HUES64 (cell line): Measurements from ENCODE around the gene NMS.

ENCODE experiments used
- H3K27ac ChIP-seq: 2 replicates; pipeline ENCODE4 v1.7.0; 2013; ENCODE audit warnings: low read depth, low read length, inconsistent platforms
- H3K27me3 ChIP-seq: 2 replicates; pipeline ENCODE4 v1.6.1; 2013; ENCODE audit warnings: mild to moderate bottlenecking, low read length; ENCODE audit not compliant: insufficient read depth
- H3K36me3 ChIP-seq: 2 replicates; pipeline ENCODE4 v1.6.1; 2013; ENCODE audit warnings: mild to moderate bottlenecking, low read length; ENCODE audit not compliant: insufficient read depth
- H3K4me1 ChIP-seq: 2 replicates; pipeline ENCODE4 v1.6.1; 2013; ENCODE audit warnings: mild to moderate bottlenecking, low read length, moderate library complexity; ENCODE audit not compliant: insufficient read depth
- H3K4me3 ChIP-seq: 2 replicates; pipeline ENCODE4 v1.5.1; 2013; ENCODE audit warnings: mild to moderate bottlenecking, low read length, moderate library complexity
- H3K9ac ChIP-seq: 2 replicates; pipeline ENCODE4 v1.6.1; 2013; ENCODE audit warnings: mild to moderate bottlenecking, low read depth, low read length
- H3K9me3 ChIP-seq: 2 replicates; pipeline ENCODE4 v1.6.1; 2013; ENCODE audit warnings: low read depth, low read length; ENCODE audit not compliant: insufficient read depth
- WGBS: fragments of 150-250, 120-280 bp; methylation state at CpG from one replicate; pipeline ENCODE4 v1.1.7; 2013; ENCODE audit warnings: missing lambda C conversion rate; 5-methylcytosine and 5-hydroxymethylcytosine counted together

Gene NMS

GRCh38 chr2:100494712-100495111, 24.4 kb downstream of the NMS start:
- Histone ChIP-seq H3K27me3 (no peaks in the 10 kb centered on the region), H3K4me1 (no peaks in the 10 kb centered on the region), H3K9me3 (0 out of 2 replicates have a peak, but pooled peaks cover 8% of the 10 kb centered on the region), H3K4me3 (no peak overlapping the region), H3K27ac (no peak overlapping the region), H3K9ac (no peak overlapping the region), H3K36me3 (no peaks in the 10 kb centered on the region)
- WGBS: 89% methylated on average over 6 of the region's 6 CpGs

- Histone ChIP-seq H3K36me3 (no peaks in the 10 kb centered on the region), H3K9ac (no peak overlapping the region), H3K4me1 (no peaks in the 10 kb centered on the region), H3K27me3 (no peaks in the 10 kb centered on the region), H3K27ac (no peak overlapping the region), H3K4me3 (no peak overlapping the region), H3K9me3 (peaks cover 30% of the 10 kb centered on the region; the same call in 1 of the 2 replicates)
- 100% methylated on average over 2 of the region's 2 CpGs for WGBS
These were observed 32.5 kb downstream of the NMS start for GRCh38 chr2:100502782-100503181.

GRCh38 chr2:100504542-100504941, 34.3 kb downstream of the NMS start:
- Histone ChIP-seq H3K9ac (no peak overlapping the region), H3K27me3 (no peaks in the 10 kb centered on the region), H3K36me3 (no peaks in the 10 kb centered on the region), H3K4me3 (no peak overlapping the region), H3K4me1 (no peaks in the 10 kb centered on the region), H3K9me3 (peaks cover 26% of the 10 kb centered on the region; the same call in 1 of the 2 replicates), H3K27ac (no peak overlapping the region)

GRCh38 chr2:100509066-100509465, 38.8 kb downstream of the NMS start:
- H3K36me3 ChIP-seq: no peaks in the 10 kb centered on the region
- H3K4me3 ChIP-seq: no peak overlapping the region
- WGBS: 94% methylated on average over 6 of the region's 7 CpGs
- no peak overlapping the region for H3K9ac ChIP-seq
- no peaks in the 10 kb centered on the region for H3K4me1 ChIP-seq
- no peak overlapping the region for H3K27ac ChIP-seq
- no peaks in the 10 kb centered on the region for H3K27me3 ChIP-seq
- H3K9me3 ChIP-seq: 0 out of 2 replicates have a peak, but pooled peaks cover 3% of the 10 kb centered on the region

GRCh38 chr2:100513650-100514049, 43.4 kb downstream of the NMS start:
- Histone ChIP-seq H3K27me3 (no peaks in the 10 kb centered on the region), H3K9me3 (no peaks in the 10 kb centered on the region), H3K9ac (no peak overlapping the region), H3K4me1 (no peaks in the 10 kb centered on the region), H3K36me3 (no peaks in the 10 kb centered on the region), H3K27ac (no peak overlapping the region), H3K4me3 (no peak overlapping the region)
- 89% methylated on average over 4 of the region's 4 CpGs for WGBS

- Histone ChIP-seq H3K9ac (no peak overlapping the region), H3K36me3 (no peaks in the 10 kb centered on the region), H3K27me3 (no peaks in the 10 kb centered on the region), H3K4me1 (no peaks in the 10 kb centered on the region), H3K4me3 (no peak overlapping the region), H3K27ac (no peak overlapping the region), H3K9me3 (no peaks in the 10 kb centered on the region)
- WGBS: 100% methylated on average over 1 of the region's 1 CpG
These were observed 47.3 kb downstream of the NMS start for GRCh38 chr2:100517556-100517955.

- WGBS: 86% methylated on average over 2 of the region's 2 CpGs
- Histone ChIP-seq H3K36me3 (no peaks in the 10 kb centered on the region), H3K4me1 (no peaks in the 10 kb centered on the region), H3K4me3 (no peak overlapping the region), H3K9ac (no peak overlapping the region), H3K27me3 (no peaks in the 10 kb centered on the region), H3K27ac (no peak overlapping the region), H3K9me3 (no peaks in the 10 kb centered on the region)
These were observed 48.5 kb downstream of the NMS start for GRCh38 chr2:100518801-100519200.

- H3K36me3 ChIP-seq: no peaks in the 10 kb centered on the region
- no peak overlapping the region for H3K27ac ChIP-seq
- H3K9me3 ChIP-seq: no peaks in the 10 kb centered on the region
- 81% methylated on average over 2 of the region's 2 CpGs for WGBS
- H3K4me1 ChIP-seq: no peaks in the 10 kb centered on the region
- no peaks in the 10 kb centered on the region for H3K27me3 ChIP-seq
- H3K9ac ChIP-seq: no peak overlapping the region
- H3K4me3 ChIP-seq: no peak overlapping the region
These were observed 49.9 kb downstream of the NMS start for GRCh38 chr2:100520224-100520623.

GRCh38 chr2:100522430-100522829, 52.1 kb downstream of the NMS start:
- H3K9ac ChIP-seq: no peak overlapping the region
- H3K27ac ChIP-seq: no peak overlapping the region
- no peaks in the 10 kb centered on the region for H3K36me3 ChIP-seq
- H3K4me3 ChIP-seq: no peak overlapping the region
- H3K9me3 ChIP-seq: no peaks in the 10 kb centered on the region
- H3K4me1 ChIP-seq: no peaks in the 10 kb centered on the region; the same call in 1 of the 2 replicates
- no peaks in the 10 kb centered on the region for H3K27me3 ChIP-seq
- 85% methylated on average over 1 of the region's 1 CpG for WGBS

GRCh38 chr2:100524331-100524730, 54.0 kb downstream of the NMS start:
- Histone ChIP-seq H3K27me3 (no peaks in the 10 kb centered on the region), H3K4me1 (no peaks in the 10 kb centered on the region; the same call in 1 of the 2 replicates), H3K4me3 (no peak overlapping the region), H3K9me3 (no peaks in the 10 kb centered on the region), H3K27ac (no peak overlapping the region), H3K9ac (no peak overlapping the region), H3K36me3 (no peaks in the 10 kb centered on the region)
- 92% methylated on average over 2 of the region's 2 CpGs for WGBS

GRCh38 chr2:100526868-100527267, 56.6 kb downstream of the NMS start:
- Histone ChIP-seq H3K9ac (no peak overlapping the region), H3K27ac (no peak overlapping the region), H3K27me3 (no peaks in the 10 kb centered on the region), H3K4me3 (no peak overlapping the region), H3K9me3 (no peaks in the 10 kb centered on the region), H3K4me1 (no peaks in the 10 kb centered on the region; the same call in 1 of the 2 replicates), H3K36me3 (no peaks in the 10 kb centered on the region)
- 100% methylated on average over 1 of the region's 1 CpG for WGBS

- Histone ChIP-seq H3K27ac (no peak overlapping the region), H3K36me3 (no peaks in the 10 kb centered on the region), H3K4me3 (no peak overlapping the region), H3K4me1 (no peaks in the 10 kb centered on the region; the same call in 1 of the 2 replicates), H3K9me3 (no peaks in the 10 kb centered on the region), H3K9ac (no peak overlapping the region), H3K27me3 (no peaks in the 10 kb centered on the region)
- 87% methylated on average over 7 of the region's 7 CpGs for WGBS
These were observed 57.2 kb downstream of the NMS start for GRCh38 chr2:100527440-100528015.
